ENCODE measurements around the gene GPX6.
"Not testable (repeated sequence)": the region's sequence is repeated elsewhere in the genome, so short reads cannot be mapped to it uniquely, and the experiment has no call there.

Gene GPX6

DNA sequence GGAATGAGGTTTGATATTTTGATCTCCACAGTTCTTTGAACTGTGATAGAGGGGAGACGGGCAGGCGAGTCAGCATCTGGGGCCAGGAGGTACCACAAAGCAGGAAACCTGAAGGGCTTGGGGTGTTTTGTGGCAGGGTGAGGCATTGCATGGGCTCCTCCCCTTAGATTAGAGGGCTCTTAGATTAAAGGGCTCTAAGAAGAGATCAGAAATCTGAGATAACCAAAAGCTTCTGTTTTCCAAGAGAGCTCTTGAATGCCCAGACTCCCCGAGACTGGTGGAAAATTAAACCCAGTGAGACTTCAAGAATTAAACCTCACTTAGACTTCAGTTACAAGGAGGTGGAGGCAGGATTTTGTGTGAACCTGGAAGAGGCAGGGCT lies 7.6 kb upstream of the GPX6 start:
- Histone ChIP-seq H3K4me2 (ENCODE audit: insufficient read depth, low read length, poor library complexity, severe bottlenecking) (no peak overlapping the region), H3K4me3 (ENCODE audit: low read length in 2 of 2) (no peak overlapping the region), H3K4ac (ENCODE audit: low read length) (no peak overlapping the region), H3K9me3 (replicated peaks in 1 of 2; ENCODE audit: control insufficient read depth in 2 of 2, insufficient read depth in 1 of 2, low read depth in 1 of 2, low read length in 2 of 2) (no peaks in the 10 kb centered on the region), H4K91ac (ENCODE audit: low read depth, low read length, poor library complexity) (no peak overlapping the region), H3K27me3 (ENCODE audit: control insufficient read depth in 3 of 3, insufficient read depth in 3 of 3, low read depth in 1 of 3, low read length in 3 of 3) (peaks cover 0 to 29% (median 0%) of the 10 kb centered on the region in 3 experiments), H2BK120ac (ENCODE audit: low read depth, low read length) (no peak overlapping the region), H2BK5ac (ENCODE audit: low read length) (no peak overlapping the region), H3K14ac (ENCODE audit: low read length) (no peak overlapping the region), H3K23ac (ENCODE audit: low read depth, low read length, poor library complexity) (no peak overlapping the region), H2AK5ac (ENCODE audit: low read depth, low read length) (no peak overlapping the region), H3K36me3 (replicated peaks in 1 of 2; ENCODE audit: control insufficient read depth in 2 of 2, insufficient read depth in 2 of 2, low read length in 2 of 2) (no peaks in the 10 kb centered on the region), H4K8ac (ENCODE audit: low read depth, low read length) (no peak overlapping the region), H3K18ac (ENCODE audit: low read length) (no peak overlapping the region), H2BK12ac (ENCODE audit: low read length) (no peak overlapping the region), H2BK15ac (ENCODE audit: low read length) (no peak overlapping the region), H3K9ac (ENCODE audit: low read depth, low read length, poor library complexity) (no peak overlapping the region), H3K79me1 (ENCODE audit: low read depth, low read length) (no peaks in the 10 kb centered on the region), H2AFZ (ENCODE audit: low read length) (no peak overlapping the region), H3K27ac (replicated peaks; ENCODE audit: low read length) (no peak overlapping the region), H3K4me1 (ENCODE audit: control insufficient read depth in 2 of 2, insufficient read depth in 1 of 2, low read depth in 1 of 2, low read length in 2 of 2) (peaks cover 0 to 10% of the 10 kb centered on the region in 2 donors)
- DNase-seq (ENCODE audit: low spot score): no peak
- WGBS, 2 donors (ENCODE audit: extremely low coverage in 2 of 2, insufficient read length in 2 of 2, insufficient replicate concordance in 1 of 2): no CpG with 5 or more reads among the region's 3 CpGs

GRCh38 chr6:28522594-28523240 lies 7.1 kb upstream of the GPX6 start:
- Histone ChIP-seq H2AK5ac (ENCODE audit: low read depth, low read length) (no peak overlapping the region), H3K18ac (ENCODE audit: low read length) (no peak overlapping the region), H3K14ac (ENCODE audit: low read length) (no peak overlapping the region), H3K27ac (replicated peaks; ENCODE audit: low read length) (no peak overlapping the region), H3K4me1 (ENCODE audit: control insufficient read depth in 2 of 2, insufficient read depth in 1 of 2, low read depth in 1 of 2, low read length in 2 of 2) (peaks cover 0 to 10% of the 10 kb centered on the region in 2 donors), H3K9ac (ENCODE audit: low read depth, low read length, poor library complexity) (no peak overlapping the region), H2BK5ac (ENCODE audit: low read length) (no peak overlapping the region), H2BK120ac (ENCODE audit: low read depth, low read length) (no peak overlapping the region), H3K4ac (ENCODE audit: low read length) (no peak overlapping the region), H3K27me3 (ENCODE audit: control insufficient read depth in 3 of 3, insufficient read depth in 3 of 3, low read depth in 1 of 3, low read length in 3 of 3) (peaks cover 0 to 34% (median 0%) of the 10 kb centered on the region in 3 experiments), H4K91ac (ENCODE audit: low read depth, low read length, poor library complexity) (no peak overlapping the region), H3K4me3 (ENCODE audit: low read length in 2 of 2) (no peak overlapping the region), H2BK15ac (ENCODE audit: low read length) (no peak overlapping the region), H3K36me3 (replicated peaks in 1 of 2; ENCODE audit: control insufficient read depth in 2 of 2, insufficient read depth in 2 of 2, low read length in 2 of 2) (no peaks in the 10 kb centered on the region), H4K8ac (ENCODE audit: low read depth, low read length) (no peak overlapping the region), H3K23ac (ENCODE audit: low read depth, low read length, poor library complexity) (no peak overlapping the region), H2AFZ (ENCODE audit: low read length) (no peak overlapping the region), H2BK12ac (ENCODE audit: low read length) (no peak overlapping the region), H3K4me2 (ENCODE audit: insufficient read depth, low read length, poor library complexity, severe bottlenecking) (no peak overlapping the region), H3K79me1 (ENCODE audit: low read depth, low read length) (no peaks in the 10 kb centered on the region), H3K9me3 (replicated peaks in 1 of 2; ENCODE audit: control insufficient read depth in 2 of 2, insufficient read depth in 1 of 2, low read depth in 1 of 2, low read length in 2 of 2) (no peaks in the 10 kb centered on the region)
- DNase-seq (ENCODE audit: low spot score): no peak

GRCh38 chr6:28517964-28518363 lies 2.4 kb upstream of the GPX6 start:
- H3K4me2 ChIP-seq (ENCODE audit: insufficient read depth, low read length, poor library complexity, severe bottlenecking): no peak overlapping the region
- H3K9ac ChIP-seq (ENCODE audit: low read depth, low read length, poor library complexity): no peak overlapping the region
- no peak overlapping the region for H3K23ac ChIP-seq (ENCODE audit: low read depth, low read length, poor library complexity)
- H2BK120ac ChIP-seq (ENCODE audit: low read depth, low read length): no peak overlapping the region
- H4K8ac ChIP-seq (ENCODE audit: low read depth, low read length): no peak overlapping the region
- WGBS, 2 donors (ENCODE audit: extremely low coverage in 2 of 2, insufficient read length in 2 of 2, insufficient replicate concordance in 1 of 2): no CpG with 5 or more reads among the region's 2 CpGs
- H3K9me3 ChIP-seq (replicated peaks in 1 of 2; ENCODE audit: control insufficient read depth in 2 of 2, insufficient read depth in 1 of 2, low read depth in 1 of 2, low read length in 2 of 2): no peaks in the 10 kb centered on the region
- no peak overlapping the region for H2BK12ac ChIP-seq (ENCODE audit: low read length)
- no peaks in the 10 kb centered on the region for H3K79me1 ChIP-seq (ENCODE audit: low read depth, low read length)
- H4K91ac ChIP-seq (ENCODE audit: low read depth, low read length, poor library complexity): no peak overlapping the region
- H2BK5ac ChIP-seq (ENCODE audit: low read length): no peak overlapping the region
- H2BK15ac ChIP-seq (ENCODE audit: low read length): no peak overlapping the region
- DNase-seq (ENCODE audit: low spot score): no peak
- no peak overlapping the region for H3K4me3 ChIP-seq (ENCODE audit: low read length in 2 of 2)
- H3K18ac ChIP-seq (ENCODE audit: low read length): no peak overlapping the region
- H3K36me3 ChIP-seq (replicated peaks in 1 of 2; ENCODE audit: control insufficient read depth in 2 of 2, insufficient read depth in 2 of 2, low read length in 2 of 2): no peaks in the 10 kb centered on the region
- H3K4me1 ChIP-seq (ENCODE audit: control insufficient read depth in 2 of 2, insufficient read depth in 1 of 2, low read depth in 1 of 2, low read length in 2 of 2): peaks cover 0 to 5% of the 10 kb centered on the region in 2 donors
- H3K14ac ChIP-seq (ENCODE audit: low read length): no peak overlapping the region
- H2AFZ ChIP-seq (ENCODE audit: low read length): no peak overlapping the region
- peaks cover 0 to 38% (median 0%) of the 10 kb centered on the region in 3 experiments for H3K27me3 ChIP-seq (ENCODE audit: control insufficient read depth in 3 of 3, insufficient read depth in 3 of 3, low read depth in 1 of 3, low read length in 3 of 3)
- H3K27ac ChIP-seq (replicated peaks; ENCODE audit: low read length): no peak overlapping the region
- H3K4ac ChIP-seq (ENCODE audit: low read length): no peak overlapping the region
- H2AK5ac ChIP-seq (ENCODE audit: low read depth, low read length): no peak overlapping the region

DNA sequence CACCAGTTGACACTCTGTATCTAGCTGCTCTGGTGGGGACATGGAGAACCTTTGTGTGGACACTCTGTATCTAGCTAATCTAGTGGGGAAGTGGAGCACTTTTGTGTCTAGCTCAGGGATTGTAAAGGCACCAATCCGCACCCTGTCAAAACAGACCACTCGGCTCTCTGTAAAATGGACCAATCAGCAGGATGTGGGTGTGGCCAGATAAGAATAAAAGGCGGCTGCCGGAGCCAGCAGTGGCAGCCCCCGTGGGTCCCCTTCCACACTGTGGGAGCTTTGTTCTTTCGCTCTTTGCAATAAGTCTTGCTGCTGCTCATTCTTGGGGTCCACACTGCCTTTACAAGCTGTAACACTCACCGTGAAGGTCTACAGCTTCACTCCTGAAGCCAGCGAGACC lies 3.2 kb downstream of the GPX6 start:
- H3K9me3 ChIP-seq (replicated peaks in 1 of 2; ENCODE audit: control insufficient read depth in 2 of 2, insufficient read depth in 1 of 2, low read depth in 1 of 2, low read length in 2 of 2); H2BK120ac ChIP-seq (ENCODE audit: low read depth, low read length); H3K27ac ChIP-seq (replicated peaks; ENCODE audit: low read length); DNase-seq (ENCODE audit: low spot score); H2BK12ac ChIP-seq (ENCODE audit: low read length); H3K4me2 ChIP-seq (ENCODE audit: insufficient read depth, low read length, poor library complexity, severe bottlenecking); H3K4me1 ChIP-seq (ENCODE audit: control insufficient read depth in 2 of 2, insufficient read depth in 1 of 2, low read depth in 1 of 2, low read length in 2 of 2); H2BK5ac ChIP-seq (ENCODE audit: low read length); H4K8ac ChIP-seq (ENCODE audit: low read depth, low read length); H3K36me3 ChIP-seq (replicated peaks in 1 of 2; ENCODE audit: control insufficient read depth in 2 of 2, insufficient read depth in 2 of 2, low read length in 2 of 2); H3K23ac ChIP-seq (ENCODE audit: low read depth, low read length, poor library complexity); H2AK5ac ChIP-seq (ENCODE audit: low read depth, low read length); H2AFZ ChIP-seq (ENCODE audit: low read length); H3K14ac ChIP-seq (ENCODE audit: low read length); H3K79me1 ChIP-seq (ENCODE audit: low read depth, low read length); H2BK15ac ChIP-seq (ENCODE audit: low read length); H4K91ac ChIP-seq (ENCODE audit: low read depth, low read length, poor library complexity); H3K9ac ChIP-seq (ENCODE audit: low read depth, low read length, poor library complexity); H3K4me3 ChIP-seq (ENCODE audit: low read length in 2 of 2); H3K4ac ChIP-seq (ENCODE audit: low read length); H3K18ac ChIP-seq (ENCODE audit: low read length): not testable (repeated sequence)
- WGBS, 2 donors (ENCODE audit: extremely low coverage in 2 of 2, insufficient read length in 2 of 2, insufficient replicate concordance in 1 of 2): no CpG with 5 or more reads among the region's 8 CpGs
- H3K27me3 ChIP-seq (ENCODE audit: control insufficient read depth in 3 of 3, insufficient read depth in 3 of 3, low read depth in 1 of 3, low read length in 3 of 3): peaks cover 0 to 13% (median 0%) of the 10 kb centered on the region in 3 experiments

Measured in neuronal stem cell (in vitro differentiated cells).